IPS DF 6.9 (cell line): ENCODE data around the gene HBA2.
"Not testable (repeated sequence)": the region's sequence is repeated elsewhere in the genome, so short reads cannot be mapped to it uniquely, and the experiment has no call there.

ENCODE experiments used
- DNase-seq: peaks from one replicate; pipeline ENCODE4 v3.0.0-alpha.2; 2013; ENCODE audit warnings: low read depth, low spot score
- H3K27ac ChIP-seq: one replicate; pipeline ENCODE4 v1.5.1; 2013; ENCODE audit warnings: low read length, control low read depth
- H3K27me3 ChIP-seq: 2 replicates; pipeline ENCODE4 v1.6.1; 2013; ENCODE audit warnings: mild to moderate bottlenecking, low read length; ENCODE audit not compliant: control insufficient read depth, insufficient read depth
- H3K36me3 ChIP-seq: 2 replicates; pipeline ENCODE4 v1.6.1; 2013; ENCODE audit warnings: low read length; ENCODE audit not compliant: control insufficient read depth, insufficient read depth
- H3K4me1 ChIP-seq: 2 replicates; pipeline ENCODE4 v1.6.1; 2013; ENCODE audit warnings: low read length; ENCODE audit not compliant: control insufficient read depth, insufficient read depth
- H3K4me3 ChIP-seq: 2 replicates; pipeline ENCODE4 v1.5.1; 2013; ENCODE audit warnings: mild to moderate bottlenecking, low read length
- H3K9me3 ChIP-seq: 2 replicates; pipeline ENCODE4 v1.6.1; 2013; ENCODE audit warnings: low read length, inconsistent platforms; ENCODE audit not compliant: control insufficient read depth, insufficient read depth
- WGBS: extraction: QIAGEN DNeasy Blood & Tissue Kit; methylation state at CpG from one replicate; pipeline ENCODE4 v1.1.7; 2013; ENCODE audit warnings: mixed read lengths, missing lambda C conversion rate; ENCODE audit not compliant: insufficient read length, insufficient coverage; 5-methylcytosine and 5-hydroxymethylcytosine counted together

HBA2 gene

GRCh38 chr16:172374-172941 is at the start of gene HBA2:
Gene HBA2 (plus strand): TSS chr16:172876. CDS start chr16:172913, 37 bp downstream.
- not testable (repeated sequence) for H3K4me1 ChIP-seq, H3K4me3 ChIP-seq, H3K9me3 ChIP-seq, H3K27ac ChIP-seq, DNase-seq, H3K36me3 ChIP-seq
- H3K27me3 ChIP-seq = peaks cover 41% of the 10 kb centered on the region
- no CpG with 5 or more reads among the region's 74 CpGs for WGBS

- not testable (repeated sequence) for DNase-seq, H3K36me3 ChIP-seq, H3K27ac ChIP-seq, H3K4me1 ChIP-seq, H3K9me3 ChIP-seq, H3K4me3 ChIP-seq, H3K27me3 ChIP-seq
- no CpG with 5 or more reads among the region's 19 CpGs for WGBS
These were observed 48.9 kb upstream of the HBA2 start for GRCh38 chr16:123558-124350.

GRCh38 chr16:125011-125410 is 47.7 kb upstream of the HBA2 start:
- no peak overlapping the region for H3K27ac ChIP-seq
- no peak overlapping the region for H3K4me3 ChIP-seq
- no peaks in the 10 kb centered on the region for H3K36me3 ChIP-seq
- H3K4me1 ChIP-seq = no peaks in the 10 kb centered on the region
- WGBS = no CpG with 5 or more reads among the region's 3 CpGs
- H3K9me3 ChIP-seq = no peaks in the 10 kb centered on the region
- no peak for DNase-seq
- H3K27me3 ChIP-seq = no peaks in the 10 kb centered on the region

- WGBS = no CpG with 5 or more reads among the region's 2 CpGs
- H3K4me1 ChIP-seq = no peaks in the 10 kb centered on the region
- no peak overlapping the region for H3K4me3 ChIP-seq
- no peaks in the 10 kb centered on the region for H3K27me3 ChIP-seq
- no peak for DNase-seq
- no peaks in the 10 kb centered on the region for H3K36me3 ChIP-seq
- H3K9me3 ChIP-seq = no peaks in the 10 kb centered on the region
- no peak overlapping the region for H3K27ac ChIP-seq
These were observed 43.6 kb upstream of the HBA2 start for GRCh38 chr16:129075-129474.

GRCh38 chr16:130533-131173 is 42.0 kb upstream of the HBA2 start:
- no peaks in the 10 kb centered on the region for H3K27me3 ChIP-seq
- no peaks in the 10 kb centered on the region for H3K9me3 ChIP-seq
- no CpG with 5 or more reads among the region's 15 CpGs for WGBS
- no peaks in the 10 kb centered on the region for H3K4me1 ChIP-seq
- DNase-seq = no peak
- no peak overlapping the region for H3K4me3 ChIP-seq
- no peaks in the 10 kb centered on the region for H3K36me3 ChIP-seq
- no peak overlapping the region for H3K27ac ChIP-seq

GRCh38 chr16:132120-132519 is 40.6 kb upstream of the HBA2 start:
- H3K4me1 ChIP-seq = no peaks in the 10 kb centered on the region
- no peak for DNase-seq
- no peaks in the 10 kb centered on the region for H3K36me3 ChIP-seq
- no peaks in the 10 kb centered on the region for H3K27me3 ChIP-seq
- H3K9me3 ChIP-seq = no peaks in the 10 kb centered on the region
- H3K4me3 ChIP-seq = no peak overlapping the region
- H3K27ac ChIP-seq = no peak overlapping the region
- no CpG with 5 or more reads among the region's 7 CpGs for WGBS

- Histone ChIP-seq H3K27ac (no peak overlapping the region), H3K27me3 (no peaks in the 10 kb centered on the region), H3K9me3 (no peaks in the 10 kb centered on the region), H3K36me3 (no peaks in the 10 kb centered on the region), H3K4me1 (no peaks in the 10 kb centered on the region), H3K4me3 (no peak overlapping the region)
- no CpG with 5 or more reads among the region's 2 CpGs for WGBS
- no peak for DNase-seq
These were observed 39.0 kb upstream of the HBA2 start for GRCh38 chr16:133716-134115.

- Histone ChIP-seq H3K4me3 (peak overlapping the region; percentile 36), H3K9me3 (no peaks in the 10 kb centered on the region; the same call in 1 of the 2 replicates), H3K27ac (no peak overlapping the region), H3K27me3 (no peaks in the 10 kb centered on the region), H3K36me3 (no peaks in the 10 kb centered on the region), H3K4me1 (no peaks in the 10 kb centered on the region)
- no peak for DNase-seq
- WGBS = no CpG with 5 or more reads among the region's 30 CpGs
These were observed 34.6 kb upstream of the HBA2 start for GRCh38 chr16:138049-138417.

GRCh38 chr16:140175-140857 is 32.4 kb upstream of the HBA2 start:
- Histone ChIP-seq H3K4me1 (no peaks in the 10 kb centered on the region), H3K27me3 (no peaks in the 10 kb centered on the region), H3K27ac (no peak overlapping the region), H3K36me3 (no peaks in the 10 kb centered on the region), H3K4me3 (no peak overlapping the region), H3K9me3 (no peaks in the 10 kb centered on the region; the same call in 1 of the 2 replicates)
- WGBS = no CpG with 5 or more reads among the region's 10 CpGs
- no peak for DNase-seq

- DNase-seq = no peak
These were observed 30.2 kb upstream of the HBA2 start for GRCh38 chr16:142405-142967.

More at GRCh38 chr16:142405-142967, 30.2 kb upstream of the HBA2 start:
- Histone ChIP-seq H3K27me3 (no peaks in the 10 kb centered on the region), H3K36me3 (no peaks in the 10 kb centered on the region), H3K9me3 (no peaks in the 10 kb centered on the region; the same call in 1 of the 2 replicates), H3K4me3 (no peak overlapping the region), H3K27ac (no peak overlapping the region), H3K4me1 (no peaks in the 10 kb centered on the region)
- WGBS = no CpG with 5 or more reads among the region's 12 CpGs
